Measurements from ENCODE around the gene WDR88. TPM values are rescaled to one million over a fixed set of nuclear protein-coding genes. Genes with fewer than 3 reads are reported as not detected.

Gene WDR88
- total and polyA plus RNA-seq, 2 experiments from 2014 or later, result not detected

DNA sequence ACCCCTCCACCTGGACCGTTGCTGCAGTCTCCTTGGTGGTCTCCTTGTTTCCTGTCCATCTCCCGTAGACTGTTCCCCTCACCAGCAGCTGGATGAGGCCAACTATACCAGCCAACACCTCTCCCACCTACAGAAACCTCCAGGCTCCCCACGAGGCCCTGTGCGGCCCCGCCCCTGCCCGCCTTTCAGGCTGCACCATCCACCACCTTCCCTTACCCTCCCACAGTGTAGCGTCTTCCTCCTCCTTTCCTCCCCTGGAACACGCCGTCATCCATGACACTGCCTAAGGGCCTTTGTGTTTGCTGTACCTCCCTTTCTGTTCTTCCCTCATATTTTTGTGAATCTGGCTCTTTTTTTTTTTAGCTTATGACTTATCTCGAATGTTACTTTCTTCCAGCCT is 23.8 kb upstream of the WDR88 start:
- Histone ChIP-seq H3K4me2 (no peak overlapping the region), H3K27ac (ENCODE audit: low read depth) (no peak overlapping the region), H3K4me1 (ENCODE audit: insufficient read depth) (no peaks in the 10 kb centered on the region), H4K20me1 (replicated peaks; ENCODE audit: insufficient read depth) (no peaks in the 10 kb centered on the region), H2AFZ (no peak overlapping the region), H3K9me2 (ENCODE audit: insufficient read depth) (no peaks in the 10 kb centered on the region), H3K27me3 (ENCODE audit: insufficient read depth) (no peaks in the 10 kb centered on the region), H3K79me2 (replicated peaks; ENCODE audit: insufficient read depth) (no peaks in the 10 kb centered on the region), H3F3A (replicated peaks; ENCODE audit: low read depth) (no peaks in the 10 kb centered on the region), H3K36me3 (ENCODE audit: insufficient read depth) (peaks cover 13% of the 10 kb centered on the region), H3K4me3 (no peak overlapping the region)
- H3K4me3 Mint-ChIP-seq, result no peak overlapping the region
- no peak for ATAC-seq
- H3K9me3 Mint-ChIP-seq, result no peaks in the 10 kb centered on the region
- no peak for DNase-seq (ENCODE audit: low spot score)
- TF ChIP-seq ZNF114 (CRISPR knock-in tag; IDR thresholded peaks at IDR 0.05), result no peak
- TF ChIP-seq, protein P1, sequence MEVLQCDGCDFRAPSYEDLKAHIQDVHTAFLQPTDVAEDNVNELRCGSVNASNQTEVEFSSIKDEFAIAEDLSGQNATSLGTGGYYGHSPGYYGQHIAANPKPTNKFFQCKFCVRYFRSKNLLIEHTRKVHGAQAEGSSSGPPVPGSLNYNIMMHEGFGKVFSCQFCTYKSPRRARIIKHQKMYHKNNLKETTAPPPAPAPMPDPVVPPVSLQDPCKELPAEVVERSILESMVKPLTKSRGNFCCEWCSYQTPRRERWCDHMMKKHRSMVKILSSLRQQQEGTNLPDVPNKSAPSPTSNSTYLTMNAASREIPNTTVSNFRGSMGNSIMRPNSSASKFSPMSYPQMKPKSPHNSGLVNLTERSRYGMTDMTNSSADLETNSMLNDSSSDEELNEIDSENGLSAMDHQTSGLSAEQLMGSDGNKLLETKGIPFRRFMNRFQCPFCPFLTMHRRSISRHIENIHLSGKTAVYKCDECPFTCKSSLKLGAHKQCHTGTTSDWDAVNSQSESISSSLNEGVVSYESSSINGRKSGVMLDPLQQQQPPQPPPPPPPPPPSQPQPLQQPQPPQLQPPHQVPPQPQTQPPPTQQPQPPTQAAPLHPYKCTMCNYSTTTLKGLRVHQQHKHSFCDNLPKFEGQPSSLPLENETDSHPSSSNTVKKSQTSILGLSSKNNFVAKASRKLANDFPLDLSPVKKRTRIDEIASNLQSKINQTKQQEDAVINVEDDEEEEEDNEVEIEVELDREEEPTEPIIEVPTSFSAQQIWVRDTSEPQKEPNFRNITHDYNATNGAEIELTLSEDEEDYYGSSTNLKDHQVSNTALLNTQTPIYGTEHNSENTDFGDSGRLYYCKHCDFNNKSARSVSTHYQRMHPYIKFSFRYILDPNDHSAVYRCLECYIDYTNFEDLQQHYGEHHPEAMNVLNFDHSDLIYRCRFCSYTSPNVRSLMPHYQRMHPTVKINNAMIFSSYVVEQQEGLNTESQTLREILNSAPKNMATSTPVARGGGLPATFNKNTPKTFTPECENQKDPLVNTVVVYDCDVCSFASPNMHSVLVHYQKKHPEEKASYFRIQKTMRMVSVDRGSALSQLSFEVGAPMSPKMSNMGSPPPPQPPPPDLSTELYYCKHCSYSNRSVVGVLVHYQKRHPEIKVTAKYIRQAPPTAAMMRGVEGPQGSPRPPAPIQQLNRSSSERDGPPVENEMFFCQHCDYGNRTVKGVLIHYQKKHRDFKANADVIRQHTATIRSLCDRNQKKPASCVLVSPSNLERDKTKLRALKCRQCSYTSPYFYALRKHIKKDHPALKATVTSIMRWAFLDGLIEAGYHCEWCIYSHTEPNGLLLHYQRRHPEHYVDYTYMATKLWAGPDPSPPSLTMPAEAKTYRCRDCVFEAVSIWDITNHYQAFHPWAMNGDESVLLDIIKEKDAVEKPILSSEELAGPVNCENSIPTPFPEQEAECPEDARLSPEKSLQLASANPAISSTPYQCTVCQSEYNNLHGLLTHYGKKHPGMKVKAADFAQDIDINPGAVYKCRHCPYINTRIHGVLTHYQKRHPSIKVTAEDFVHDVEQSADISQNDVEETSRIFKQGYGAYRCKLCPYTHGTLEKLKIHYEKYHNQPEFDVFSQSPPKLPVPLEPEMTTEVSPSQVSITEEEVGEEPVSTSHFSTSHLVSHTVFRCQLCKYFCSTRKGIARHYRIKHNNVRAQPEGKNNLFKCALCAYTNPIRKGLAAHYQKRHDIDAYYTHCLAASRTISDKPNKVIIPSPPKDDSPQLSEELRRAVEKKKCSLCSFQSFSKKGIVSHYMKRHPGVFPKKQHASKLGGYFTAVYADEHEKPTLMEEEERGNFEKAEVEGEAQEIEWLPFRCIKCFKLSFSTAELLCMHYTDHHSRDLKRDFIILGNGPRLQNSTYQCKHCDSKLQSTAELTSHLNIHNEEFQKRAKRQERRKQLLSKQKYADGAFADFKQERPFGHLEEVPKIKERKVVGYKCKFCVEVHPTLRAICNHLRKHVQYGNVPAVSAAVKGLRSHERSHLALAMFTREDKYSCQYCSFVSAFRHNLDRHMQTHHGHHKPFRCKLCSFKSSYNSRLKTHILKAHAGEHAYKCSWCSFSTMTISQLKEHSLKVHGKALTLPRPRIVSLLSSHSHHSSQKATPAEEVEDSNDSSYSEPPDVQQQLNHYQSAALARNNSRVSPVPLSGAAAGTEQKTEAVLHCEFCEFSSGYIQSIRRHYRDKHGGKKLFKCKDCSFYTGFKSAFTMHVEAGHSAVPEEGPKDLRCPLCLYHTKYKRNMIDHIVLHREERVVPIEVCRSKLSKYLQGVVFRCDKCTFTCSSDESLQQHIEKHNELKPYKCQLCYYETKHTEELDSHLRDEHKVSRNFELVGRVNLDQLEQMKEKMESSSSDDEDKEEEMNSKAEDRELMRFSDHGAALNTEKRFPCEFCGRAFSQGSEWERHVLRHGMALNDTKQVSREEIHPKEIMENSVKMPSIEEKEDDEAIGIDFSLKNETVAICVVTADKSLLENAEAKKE (CRISPR knock-in tag; IDR thresholded peaks at IDR 0.05), result no peak
- TF ChIP-seq, protein P2, sequence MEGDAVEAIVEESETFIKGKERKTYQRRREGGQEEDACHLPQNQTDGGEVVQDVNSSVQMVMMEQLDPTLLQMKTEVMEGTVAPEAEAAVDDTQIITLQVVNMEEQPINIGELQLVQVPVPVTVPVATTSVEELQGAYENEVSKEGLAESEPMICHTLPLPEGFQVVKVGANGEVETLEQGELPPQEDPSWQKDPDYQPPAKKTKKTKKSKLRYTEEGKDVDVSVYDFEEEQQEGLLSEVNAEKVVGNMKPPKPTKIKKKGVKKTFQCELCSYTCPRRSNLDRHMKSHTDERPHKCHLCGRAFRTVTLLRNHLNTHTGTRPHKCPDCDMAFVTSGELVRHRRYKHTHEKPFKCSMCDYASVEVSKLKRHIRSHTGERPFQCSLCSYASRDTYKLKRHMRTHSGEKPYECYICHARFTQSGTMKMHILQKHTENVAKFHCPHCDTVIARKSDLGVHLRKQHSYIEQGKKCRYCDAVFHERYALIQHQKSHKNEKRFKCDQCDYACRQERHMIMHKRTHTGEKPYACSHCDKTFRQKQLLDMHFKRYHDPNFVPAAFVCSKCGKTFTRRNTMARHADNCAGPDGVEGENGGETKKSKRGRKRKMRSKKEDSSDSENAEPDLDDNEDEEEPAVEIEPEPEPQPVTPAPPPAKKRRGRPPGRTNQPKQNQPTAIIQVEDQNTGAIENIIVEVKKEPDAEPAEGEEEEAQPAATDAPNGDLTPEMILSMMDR (conservative IDR thresholded peaks at IDR 0.05; ENCODE audit: low read depth in 2 of 2), result no peak
- no peak for TF ChIP-seq EZH2phosphoT487 (IDR thresholded peaks at IDR 0.05; ENCODE audit: unreplicated experiment)
- TF ChIP-seq, protein P3, sequence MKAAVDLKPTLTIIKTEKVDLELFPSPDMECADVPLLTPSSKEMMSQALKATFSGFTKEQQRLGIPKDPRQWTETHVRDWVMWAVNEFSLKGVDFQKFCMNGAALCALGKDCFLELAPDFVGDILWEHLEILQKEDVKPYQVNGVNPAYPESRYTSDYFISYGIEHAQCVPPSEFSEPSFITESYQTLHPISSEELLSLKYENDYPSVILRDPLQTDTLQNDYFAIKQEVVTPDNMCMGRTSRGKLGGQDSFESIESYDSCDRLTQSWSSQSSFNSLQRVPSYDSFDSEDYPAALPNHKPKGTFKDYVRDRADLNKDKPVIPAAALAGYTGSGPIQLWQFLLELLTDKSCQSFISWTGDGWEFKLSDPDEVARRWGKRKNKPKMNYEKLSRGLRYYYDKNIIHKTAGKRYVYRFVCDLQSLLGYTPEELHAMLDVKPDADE (IDR thresholded peaks at IDR 0.05), result no peak
- TF ChIP-seq POLR2AphosphoS5 (IDR thresholded peaks at IDR 0.05; ENCODE audit: low read depth), result no peak
- H3K36me3 Mint-ChIP-seq (ENCODE audit: low read depth), result peaks cover 43% of the 10 kb centered on the region
- H3K27me3 Mint-ChIP-seq (ENCODE audit: insufficient read depth, low read depth, poor library complexity), result peaks cover 1% of the 10 kb centered on the region
- H3K4me1 Mint-ChIP-seq, result no peaks in the 10 kb centered on the region
- no peak overlapping the region for H3K27ac Mint-ChIP-seq
